ENCODE measurements around the gene GAS6.

DNA sequence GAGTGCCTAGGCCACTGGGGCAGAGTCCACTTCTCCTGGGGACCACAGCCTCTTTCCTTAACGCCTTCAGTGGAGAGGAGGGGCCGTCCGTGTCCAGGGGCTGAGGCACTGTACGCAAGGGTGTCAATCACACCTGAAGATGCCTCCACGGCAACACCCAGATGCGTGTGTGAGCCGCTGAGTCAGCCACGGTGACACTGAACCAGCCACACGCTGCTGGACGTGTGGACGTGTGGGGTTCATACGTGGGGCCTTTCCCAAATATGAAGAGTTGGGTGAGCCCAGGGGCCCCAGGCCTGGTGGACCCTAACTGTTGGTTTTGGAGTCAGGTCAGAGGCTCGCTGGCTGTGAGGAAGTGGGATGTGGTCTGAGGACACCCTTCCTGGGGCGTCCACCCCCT is 53.2 kb downstream of the GAS6 start:
- TF ChIP-seq EZH2 (IDR thresholded peaks at IDR 0.05; ENCODE audit: borderline replicate concordance, low read depth, low read length, severe bottlenecking): no peak
- TF ChIP-seq, protein P1, sequence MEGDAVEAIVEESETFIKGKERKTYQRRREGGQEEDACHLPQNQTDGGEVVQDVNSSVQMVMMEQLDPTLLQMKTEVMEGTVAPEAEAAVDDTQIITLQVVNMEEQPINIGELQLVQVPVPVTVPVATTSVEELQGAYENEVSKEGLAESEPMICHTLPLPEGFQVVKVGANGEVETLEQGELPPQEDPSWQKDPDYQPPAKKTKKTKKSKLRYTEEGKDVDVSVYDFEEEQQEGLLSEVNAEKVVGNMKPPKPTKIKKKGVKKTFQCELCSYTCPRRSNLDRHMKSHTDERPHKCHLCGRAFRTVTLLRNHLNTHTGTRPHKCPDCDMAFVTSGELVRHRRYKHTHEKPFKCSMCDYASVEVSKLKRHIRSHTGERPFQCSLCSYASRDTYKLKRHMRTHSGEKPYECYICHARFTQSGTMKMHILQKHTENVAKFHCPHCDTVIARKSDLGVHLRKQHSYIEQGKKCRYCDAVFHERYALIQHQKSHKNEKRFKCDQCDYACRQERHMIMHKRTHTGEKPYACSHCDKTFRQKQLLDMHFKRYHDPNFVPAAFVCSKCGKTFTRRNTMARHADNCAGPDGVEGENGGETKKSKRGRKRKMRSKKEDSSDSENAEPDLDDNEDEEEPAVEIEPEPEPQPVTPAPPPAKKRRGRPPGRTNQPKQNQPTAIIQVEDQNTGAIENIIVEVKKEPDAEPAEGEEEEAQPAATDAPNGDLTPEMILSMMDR (IDR thresholded peaks at IDR 0.05; ENCODE audit: borderline replicate concordance, extremely low read depth, low read length, poor library complexity, severe bottlenecking): no peak

Data from DND-41 (cell line).